K562 (cell line): ENCODE data around the gene USHBP1. TPM values are rescaled to one million over a fixed set of nuclear protein-coding genes. Genes with fewer than 3 reads are reported as not detected.
A peak's percentile ranks its signal among the peaks of the same experiment; 100 is the strongest.

ENCODE experiments used
- C11orf30 ChIP-seq: fragments of 450-650 bp; IDR thresholded peaks from 2 replicates; pipeline ENCODE4 v1.6.1; 2016; ENCODE audit warnings: low read depth, mild to moderate bottlenecking
- EGR1 ChIP-seq: fragments of 450-650 bp; conservative IDR thresholded peaks from 2 replicates; pipeline ENCODE4 v1.6.1; 2017; ENCODE audit warnings: mild to moderate bottlenecking
- FOXP4 ChIP-seq: sonication (generic); formaldehyde crosslinking; IDR thresholded peaks from 2 replicates; pipeline ENCODE4 v1.8.0; 2022; ENCODE audit warnings: mild to moderate bottlenecking, missing genetic modification reagents, borderline replicate concordance
- GABPB1 ChIP-seq: sonication (generic); formaldehyde crosslinking; IDR thresholded peaks from 2 replicates; pipeline ENCODE4 v1.8.0; 2022; ENCODE audit warnings: mild to moderate bottlenecking, missing genetic modification reagents
- GTF2F1 ChIP-seq: IDR thresholded peaks from 2 replicates; pipeline ENCODE4 v1.6.1; 2011; ENCODE audit warnings: low read depth, low read length, improper control_type of control experiment
- HCFC1 ChIP-seq: IDR thresholded peaks from 2 replicates; pipeline ENCODE4 v1.6.1; 2012; ENCODE audit warnings: low read depth, low read length, improper control_type of control experiment
- HDGF ChIP-seq: fragments of 450-650 bp; IDR thresholded peaks from 2 replicates; pipeline ENCODE4 v1.6.1; 2016
- HES1 ChIP-seq: fragments of 450-650 bp; IDR thresholded peaks from 2 replicates; pipeline ENCODE4 v1.6.1; 2016; ENCODE audit warnings: low read depth, mild to moderate bottlenecking, moderate library complexity
- HNRNPLL ChIP-seq: fragments of 200-400 bp; formaldehyde crosslinking; IDR thresholded peaks from 2 replicates; pipeline ENCODE4 v1.6.1; 2017; ENCODE audit warnings: low read length, low read depth, mild to moderate bottlenecking; ENCODE audit not compliant: poor library complexity, severe bottlenecking
- NCOR1 ChIP-seq: fragments of 450-650 bp; IDR thresholded peaks from 2 replicates; pipeline ENCODE4 v1.6.1; 2016; ENCODE audit warnings: mild to moderate bottlenecking, moderate library complexity
- POLR2G ChIP-seq: fragments of 200-400 bp; formaldehyde crosslinking; IDR thresholded peaks from 2 replicates; pipeline ENCODE4 v1.6.1; 2017; ENCODE audit warnings: low read depth, mild to moderate bottlenecking, antibody characterized with exemption, low read length, moderate library complexity
- TOE1 ChIP-seq, 2 experiments: fragments of 450-650 bp in 1 of 2; sonication (generic) in 1 of 2; formaldehyde crosslinking in 1 of 2; IDR thresholded peaks; 2 replicates each; pipeline versions ENCODE4 v1.7.1 to v1.8.0; 2016 to 2022; ENCODE audit warnings: borderline replicate concordance in 2 of 2, mild to moderate bottlenecking in 2 of 2, antibody characterized with exemption in 1 of 2, inconsistent platforms in 1 of 2, low read depth in 1 of 2, missing genetic modification reagents in 1 of 2, moderate library complexity in 1 of 2
- ZBTB7A ChIP-seq: IDR thresholded peaks from 2 replicates; pipeline ENCODE4 v1.6.1; 2011; ENCODE audit warnings: low read depth, mild to moderate bottlenecking, low read length, moderate library complexity, borderline replicate concordance; ENCODE audit not compliant: control insufficient read depth
- ZNF124 ChIP-seq: sonication (generic); formaldehyde crosslinking; IDR thresholded peaks from 2 replicates; pipeline ENCODE4 v1.8.1; 2022; ENCODE audit warnings: missing genetic modification reagents
- ZNF282 ChIP-seq: sonication (generic); formaldehyde crosslinking; IDR thresholded peaks from 2 replicates; pipeline ENCODE4 v1.8.1; 2023; ENCODE audit warnings: missing genetic modification reagents
- polyA plus RNA-seq, 8 experiments: library from polyadenylated mRNA; depleted of rRNA in 4 of 8; stranded (reverse) in 5 of 8; unstranded in 3 of 8; fragments of >200 nt; fragmentation: Nextera tagmentation in 2 of 8; fragmentation: Illumina TruSeq in 1 of 8; extraction: Ambion mirVana in 2 of 8; extraction: Trizol in 1 of 8; gene quantifications; 2 replicates each; pipeline versions ENCODE4 v1.2.1 to v1.2.3, GENCODE V29; 2011 to 2014; ENCODE audit warnings: inconsistent platforms in 1 of 8, missing spikeins in 1 of 8
- total RNA-seq, 7 experiments: library from RNA; depleted of rRNA in 6 of 7; stranded (reverse); fragments of >200 nt in 6 of 7; fragmentation: Illumina TruSeq in 2 of 7; extraction: Trizol in 2 of 7; gene quantifications; 2 replicates each; pipeline versions ENCODE4 v1.2.1 to v1.2.3, GENCODE V29; 2011 to 2021; ENCODE audit warnings: low replicate concordance in 1 of 7
- TF ChIP-seq, protein P1 (sequence below), 2 experiments: fragments of 450-650 bp; IDR thresholded peaks; 2 replicates each; pipeline ENCODE4 v1.6.1; 2016
- TF ChIP-seq, protein P2 (sequence below): IDR thresholded peaks from 2 replicates; pipeline ENCODE4 v1.6.1; 2012; ENCODE audit warnings: low read depth, low read length, improper control_type of control experiment, borderline replicate concordance
- TF ChIP-seq, protein P3 (sequence below): sonication (generic); formaldehyde crosslinking; IDR thresholded peaks from 2 replicates; pipeline ENCODE4 v1.8.0; 2022; ENCODE audit warnings: missing genetic modification reagents, mild to moderate bottlenecking, moderate library complexity, borderline replicate concordance

USHBP1 gene
- total and polyA plus RNA-seq, 9 of the 15 experiments (the other 6 are each of a cell fraction or from before 2014, with no cell fraction given) = 0.03 to 0.10 (median 0.05) TPM; not detected in 5

GRCh38 chr19:17209126-17210036, 55.2 kb downstream of the USHBP1 start (continued):
- TF ChIP-seq, protein P1, sequence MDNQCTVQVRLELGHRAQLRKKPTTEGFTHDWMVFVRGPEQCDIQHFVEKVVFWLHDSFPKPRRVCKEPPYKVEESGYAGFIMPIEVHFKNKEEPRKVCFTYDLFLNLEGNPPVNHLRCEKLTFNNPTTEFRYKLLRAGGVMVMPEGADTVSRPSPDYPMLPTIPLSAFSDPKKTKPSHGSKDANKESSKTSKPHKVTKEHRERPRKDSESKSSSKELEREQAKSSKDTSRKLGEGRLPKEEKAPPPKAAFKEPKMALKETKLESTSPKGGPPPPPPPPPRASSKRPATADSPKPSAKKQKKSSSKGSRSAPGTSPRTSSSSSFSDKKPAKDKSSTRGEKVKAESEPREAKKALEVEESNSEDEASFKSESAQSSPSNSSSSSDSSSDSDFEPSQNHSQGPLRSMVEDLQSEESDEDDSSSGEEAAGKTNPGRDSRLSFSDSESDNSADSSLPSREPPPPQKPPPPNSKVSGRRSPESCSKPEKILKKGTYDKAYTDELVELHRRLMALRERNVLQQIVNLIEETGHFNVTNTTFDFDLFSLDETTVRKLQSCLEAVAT (IDR thresholded peaks at IDR 0.05) = no peak
- peak; percentile 93 for TF ChIP-seq ZBTB7A
- TF ChIP-seq POLR2G = peak; percentile 32; the same call in 1 of the 2 replicates
- no peak for TF ChIP-seq C11orf30
- TF ChIP-seq TOE1 (IDR thresholded peaks at IDR 0.05; ENCODE audit: borderline replicate concordance) = no peak
- TF ChIP-seq TOE1 (CRISPR knock-in tag; IDR thresholded peaks at IDR 0.05; ENCODE audit: borderline replicate concordance, low read depth) = 0 out of 2 replicates have a peak, but pooled peaks have one; percentile 44
- TF ChIP-seq NCOR1 = no peak
- TF ChIP-seq FOXP4 (CRISPR knock-in tag) = peak; percentile 38; the same call in 1 of the 2 replicates
- TF ChIP-seq HCFC1 = no peak
- 0 out of 2 replicates have a peak, but pooled peaks have one; percentile 55 for TF ChIP-seq ZNF124 (CRISPR knock-in tag)
- peak; percentile 50 for TF ChIP-seq EGR1
- TF ChIP-seq, protein P2, sequence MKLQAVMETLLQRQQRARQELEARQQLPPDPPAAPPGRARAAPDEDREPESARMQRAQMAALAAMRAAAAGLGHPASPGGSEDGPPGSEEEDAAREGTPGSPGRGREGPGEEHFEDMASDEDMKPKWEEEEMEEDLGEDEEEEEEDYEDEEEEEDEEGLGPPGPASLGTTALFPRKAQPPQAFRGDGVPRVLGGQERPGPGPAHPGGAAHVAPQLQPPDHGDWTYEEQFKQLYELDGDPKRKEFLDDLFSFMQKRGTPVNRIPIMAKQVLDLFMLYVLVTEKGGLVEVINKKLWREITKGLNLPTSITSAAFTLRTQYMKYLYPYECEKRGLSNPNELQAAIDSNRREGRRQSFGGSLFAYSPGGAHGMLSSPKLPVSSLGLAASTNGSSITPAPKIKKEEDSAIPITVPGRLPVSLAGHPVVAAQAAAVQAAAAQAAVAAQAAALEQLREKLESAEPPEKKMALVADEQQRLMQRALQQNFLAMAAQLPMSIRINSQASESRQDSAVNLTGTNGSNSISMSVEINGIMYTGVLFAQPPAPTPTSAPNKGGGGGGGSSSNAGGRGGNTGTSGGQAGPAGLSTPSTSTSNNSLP = no peak
- 0 out of 2 replicates have a peak, but pooled peaks have one; percentile 17 for TF ChIP-seq HDGF
- no peak for TF ChIP-seq HES1
- no peak for TF ChIP-seq GTF2F1
- 0 out of 2 replicates have a peak, but pooled peaks have one; percentile 34 for TF ChIP-seq GABPB1 (CRISPR knock-in tag)
- peak; percentile 61 for TF ChIP-seq HNRNPLL
- TF ChIP-seq, protein P3, sequence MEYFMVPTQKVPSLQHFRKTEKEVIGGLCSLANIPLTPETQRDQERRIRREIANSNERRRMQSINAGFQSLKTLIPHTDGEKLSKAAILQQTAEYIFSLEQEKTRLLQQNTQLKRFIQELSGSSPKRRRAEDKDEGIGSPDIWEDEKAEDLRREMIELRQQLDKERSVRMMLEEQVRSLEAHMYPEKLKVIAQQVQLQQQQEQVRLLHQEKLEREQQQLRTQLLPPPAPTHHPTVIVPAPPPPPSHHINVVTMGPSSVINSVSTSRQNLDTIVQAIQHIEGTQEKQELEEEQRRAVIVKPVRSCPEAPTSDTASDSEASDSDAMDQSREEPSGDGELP (CRISPR knock-in tag) = peak; percentile 62; the same call in 1 of the 2 replicates
- peak; percentile 73; the same call in 1 of the 2 replicates for TF ChIP-seq ZNF282 (CRISPR knock-in tag)
